ENCODE results near the gene MESP1. TPM values are rescaled to one million over a fixed set of nuclear protein-coding genes. Genes with fewer than 3 reads are reported as not detected.

MESP1 gene
- total RNA-seq, 1 donor from 2014 or later: 1.8 TPM

DNA sequence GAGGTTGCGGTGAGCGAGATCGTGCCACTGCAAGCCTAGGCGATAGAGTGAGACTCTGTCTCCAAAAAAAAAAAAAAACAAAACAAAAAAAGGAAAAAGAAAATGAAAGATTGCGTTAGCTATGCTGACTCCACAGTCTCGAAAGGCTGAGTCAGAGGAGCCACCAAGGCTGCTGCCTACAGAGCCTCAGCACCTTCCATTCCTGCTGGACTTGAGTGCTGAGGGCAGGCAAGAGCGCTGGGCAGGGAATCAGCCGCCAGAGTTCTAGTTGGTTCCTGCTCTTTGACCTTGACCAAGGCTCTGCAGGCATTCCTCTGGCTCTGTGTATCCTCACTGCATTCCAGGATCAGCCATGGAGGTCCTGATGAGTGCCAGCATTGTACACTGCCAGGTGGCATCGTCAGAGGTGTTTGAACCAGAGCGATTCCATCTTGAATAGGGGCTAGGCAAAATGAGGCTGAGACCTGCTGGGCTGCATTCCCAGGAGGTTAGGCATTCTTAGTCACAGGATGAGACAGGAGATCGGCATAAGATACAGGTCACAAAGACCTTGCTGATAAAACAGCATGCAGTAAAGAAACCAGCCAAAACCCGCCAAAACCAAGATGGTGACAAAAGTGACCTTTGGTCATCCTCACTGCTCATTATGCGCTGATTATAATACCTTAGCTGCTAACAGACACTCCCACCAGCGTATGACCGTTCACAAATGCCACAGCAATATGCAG, 31.0 kb upstream of the MESP1 start:
- intact Hi-C loops (cut with micrococcal nuclease): no loop called here

DNA sequence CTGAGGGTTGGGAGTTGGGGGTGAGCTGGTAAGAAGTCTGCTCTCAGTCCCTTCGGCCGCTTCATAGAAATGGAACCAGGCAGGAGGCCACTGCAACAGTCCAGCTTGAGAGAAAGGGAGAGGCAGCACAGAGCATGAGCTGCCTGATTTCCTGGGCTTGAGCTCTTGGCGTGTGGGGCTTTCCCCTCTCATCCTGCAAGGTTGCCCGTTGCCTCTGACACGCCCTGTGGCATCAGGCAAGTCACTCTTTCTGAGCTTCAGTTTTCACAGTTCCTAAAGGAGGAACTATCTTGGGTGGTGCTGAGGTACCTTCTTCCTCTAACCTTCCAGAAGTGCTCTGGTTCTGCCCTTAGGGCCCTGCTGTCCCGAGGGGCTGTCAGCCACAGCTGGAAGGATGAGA, 30.0 kb upstream of the MESP1 start:
- intact Hi-C loops (cut with micrococcal nuclease): no loop called here

DNA sequence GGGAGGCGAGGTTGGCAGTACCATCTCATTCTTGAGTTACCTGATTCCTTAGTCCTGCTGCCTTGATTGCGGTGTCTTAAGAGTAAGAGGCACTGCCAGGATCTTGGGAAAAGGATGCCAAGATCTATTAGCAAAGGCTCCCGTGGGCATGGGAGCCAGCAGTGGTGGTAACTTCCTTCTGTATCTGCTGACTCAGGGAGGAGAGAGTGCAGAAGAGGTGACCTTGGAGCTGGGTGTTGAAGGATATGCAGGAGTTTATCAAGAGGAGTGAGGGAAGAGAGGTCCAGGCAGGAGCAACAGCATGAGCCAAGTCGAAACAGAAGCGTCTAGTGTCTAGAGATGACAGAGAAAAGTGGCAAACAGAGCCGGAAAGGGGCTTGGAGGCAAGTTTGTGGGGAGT, 29.6 kb upstream of the MESP1 start:
- intact Hi-C loops (cut with micrococcal nuclease): no loop called here

DNA sequence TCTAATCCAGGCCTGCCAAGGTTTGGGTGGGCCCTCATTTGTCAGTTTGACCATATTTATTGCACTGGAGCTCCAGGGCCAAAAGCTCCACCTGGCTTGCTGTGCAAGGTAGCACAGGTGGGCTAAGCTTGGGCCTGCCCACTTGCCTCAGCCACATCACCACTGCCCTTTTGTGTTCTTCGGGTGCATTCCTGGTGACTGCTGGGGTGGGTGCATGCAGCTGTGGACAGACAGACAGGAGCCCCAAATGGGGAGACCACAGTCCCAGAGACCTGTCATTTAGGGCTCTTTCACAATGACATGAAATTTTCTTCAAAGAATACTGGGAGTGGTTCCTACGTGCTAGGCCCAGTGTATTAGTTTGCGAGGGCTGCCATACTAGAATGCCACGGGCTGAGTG, 27.8 kb upstream of the MESP1 start:
- intact Hi-C loops (cut with micrococcal nuclease): no loop called here

DNA sequence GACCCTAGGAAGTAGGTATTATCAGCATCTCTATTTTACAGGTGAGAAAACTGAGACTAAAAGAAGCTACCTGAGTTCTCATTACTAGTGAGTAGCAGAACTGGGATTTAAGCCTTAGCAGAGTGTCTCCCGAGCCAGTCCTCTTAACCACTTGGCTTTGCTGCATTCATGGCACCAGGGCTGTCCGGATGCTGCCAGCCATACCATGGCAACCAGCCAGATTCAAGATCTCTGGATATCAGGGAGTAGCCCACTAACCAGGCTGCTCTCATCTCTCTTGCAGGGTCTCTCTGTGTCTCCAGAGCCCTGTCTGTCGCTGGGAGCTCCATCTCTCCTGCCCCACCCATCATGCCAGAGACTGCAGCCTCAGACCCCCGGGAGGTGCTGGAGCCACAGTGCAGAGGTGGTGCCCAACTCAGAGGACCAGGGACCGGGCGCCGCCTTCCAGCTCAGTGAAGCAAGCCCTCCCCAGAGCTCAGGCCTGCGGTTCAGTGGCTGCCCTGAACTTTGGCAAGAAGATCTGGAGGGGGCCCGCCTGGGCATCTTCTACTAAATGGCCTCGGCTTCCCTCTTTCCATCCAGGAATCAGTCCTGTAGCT, 26.8 kb upstream of the MESP1 start:
- intact Hi-C loops (cut with micrococcal nuclease): no loop called here

DNA sequence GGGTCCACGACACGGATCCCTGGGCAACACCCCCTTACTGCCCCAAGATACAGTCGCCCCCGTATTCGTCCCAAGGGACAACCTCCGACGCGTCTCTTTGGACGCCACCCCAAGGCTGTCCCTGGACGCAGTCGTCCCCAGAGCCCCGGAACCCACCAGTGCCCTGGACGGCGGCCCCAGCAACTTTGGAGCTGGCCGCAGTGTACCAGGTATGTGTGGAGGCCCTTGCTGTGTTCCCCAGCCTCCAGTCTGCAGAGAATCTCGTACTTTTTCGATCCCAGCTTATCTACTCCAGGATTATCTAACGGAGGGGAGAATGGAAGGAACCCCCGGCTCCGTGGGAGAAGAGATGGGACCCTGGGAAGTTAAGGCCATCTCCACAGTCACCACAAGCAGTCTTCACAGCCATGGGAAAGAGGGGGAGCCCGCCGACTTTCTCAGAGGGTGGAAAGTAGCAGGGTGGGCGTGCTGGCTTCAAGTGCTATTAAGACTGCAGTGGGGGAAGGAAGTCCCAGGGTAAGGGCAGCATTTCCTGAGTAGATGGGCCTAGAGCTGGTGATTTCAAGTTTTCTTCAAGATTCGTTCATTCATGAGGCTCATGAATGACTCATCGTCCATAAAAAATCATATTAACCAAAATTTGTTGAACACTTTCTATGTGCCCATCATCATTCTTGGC, 26.2 kb upstream of the MESP1 start:
- intact Hi-C loops (cut with micrococcal nuclease): no loop called here

DNA sequence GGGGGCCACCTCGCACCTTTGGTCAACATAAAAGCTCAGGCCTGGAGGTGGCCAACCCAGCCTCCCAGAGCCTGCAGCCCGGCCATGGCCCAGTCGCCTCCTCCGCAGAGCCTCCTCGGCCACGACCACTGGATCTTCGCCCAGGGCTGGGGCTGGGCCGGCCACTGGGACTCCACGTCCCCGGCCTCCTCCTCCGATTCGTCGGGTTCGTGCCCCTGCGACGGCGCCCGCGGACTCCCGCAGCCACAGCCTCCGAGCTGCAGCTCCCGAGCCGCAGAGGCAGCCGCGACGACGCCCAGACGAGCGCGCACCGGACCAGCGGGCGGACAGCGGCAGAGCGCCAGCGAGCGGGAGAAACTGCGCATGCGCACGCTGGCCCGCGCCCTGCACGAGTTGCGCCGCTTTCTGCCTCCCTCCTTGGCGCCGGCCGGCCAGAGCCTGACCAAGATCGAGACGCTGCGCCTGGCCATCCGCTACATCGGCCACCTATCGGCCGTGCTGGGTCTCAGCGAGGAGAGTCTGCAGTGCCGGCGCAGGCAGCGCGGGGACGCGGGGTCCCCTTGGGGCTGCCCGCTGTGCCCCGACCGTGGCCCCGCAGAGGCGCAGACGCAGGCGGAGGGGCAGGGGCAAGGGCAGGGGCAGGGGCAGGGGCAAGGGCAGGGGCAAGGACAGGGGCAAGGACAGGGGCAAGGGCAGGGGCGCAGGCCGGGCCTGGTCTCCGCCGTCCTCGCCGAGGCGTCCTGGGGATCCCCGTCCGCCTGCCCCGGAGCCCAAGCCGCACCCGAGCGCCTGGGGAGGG, 25.4 kb upstream of the MESP1 start, which contains the start of gene MESP2:
MESP2 (plus strand) TSS at position 59 of the 799 bp plus-strand sequence; CDS start at position 85, 26 bp downstream.
- intact Hi-C loops (cut with micrococcal nuclease): no loop called here

DNA sequence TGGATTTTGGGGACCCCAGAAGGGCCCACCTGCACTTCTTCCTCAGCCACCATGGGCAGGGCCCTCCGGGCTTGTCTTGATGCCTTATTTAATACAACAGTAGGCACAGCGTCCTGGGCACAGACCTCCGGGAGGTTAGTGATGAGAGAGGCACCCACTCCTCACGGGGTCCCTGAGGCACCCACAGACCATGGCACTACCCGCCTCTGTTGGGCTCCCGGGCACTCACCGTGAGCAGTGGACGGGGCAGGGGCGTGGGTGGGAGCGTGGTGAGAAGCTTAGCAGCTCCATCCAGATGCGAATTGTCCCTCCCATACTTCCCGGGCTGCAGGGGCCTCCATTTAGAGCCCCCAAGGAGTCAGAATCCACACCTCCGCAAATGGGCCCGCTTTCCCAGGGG, 24.8 kb upstream of the MESP1 start:
- intact Hi-C loops (cut with micrococcal nuclease): no loop called here

DNA sequence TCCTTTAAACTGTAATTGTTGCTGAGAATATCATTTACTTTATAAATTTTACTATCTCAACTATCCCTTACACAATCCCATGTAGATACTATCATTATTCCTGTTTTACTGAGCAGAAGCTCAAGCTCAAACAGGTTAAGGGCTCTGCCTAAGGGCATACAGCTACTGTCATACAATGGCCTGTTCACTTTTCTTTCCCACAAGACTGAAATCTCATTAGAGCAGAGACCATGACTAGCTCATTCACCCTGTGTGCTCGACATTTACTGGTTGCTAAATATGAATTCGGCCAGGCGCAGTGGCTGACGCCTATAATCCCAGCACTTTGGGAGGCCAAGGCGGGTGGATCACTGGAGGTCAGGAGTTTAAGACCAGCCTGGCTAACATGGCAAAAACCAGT, 23.4 kb upstream of the MESP1 start:
- intact Hi-C loops (cut with micrococcal nuclease): no loop called here

DNA sequence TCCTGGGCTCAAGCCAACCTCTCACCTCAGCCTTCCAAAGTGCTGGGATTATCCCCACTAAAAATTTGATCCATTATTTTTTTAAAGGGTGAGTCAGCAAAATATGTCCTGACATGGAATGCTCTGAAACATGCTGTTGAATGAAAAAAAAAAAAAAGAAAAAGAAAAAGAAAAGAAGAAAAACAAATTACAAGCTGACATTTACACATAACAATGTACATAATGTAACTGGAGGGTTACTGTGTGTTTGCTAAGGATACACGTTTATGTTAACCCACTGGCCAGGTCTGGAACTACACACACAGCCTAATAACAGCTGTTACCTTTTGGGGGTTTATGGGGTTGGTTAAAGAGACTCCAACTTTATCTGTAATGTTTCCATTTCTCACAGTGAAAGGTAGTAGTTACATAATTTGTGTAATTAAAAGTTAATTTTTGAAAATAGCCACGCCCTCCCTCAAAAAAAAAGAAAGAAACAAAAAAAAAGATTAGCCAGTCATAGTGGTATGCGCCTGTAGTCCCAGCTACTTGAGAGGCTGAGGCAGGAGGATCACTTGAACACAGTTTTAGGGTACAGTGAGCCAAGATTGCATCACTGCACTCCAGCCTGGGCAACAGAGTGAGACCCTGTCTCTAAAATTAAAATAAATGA, 22.0 kb upstream of the MESP1 start:
- intact Hi-C loops (cut with micrococcal nuclease): no loop called here

DNA sequence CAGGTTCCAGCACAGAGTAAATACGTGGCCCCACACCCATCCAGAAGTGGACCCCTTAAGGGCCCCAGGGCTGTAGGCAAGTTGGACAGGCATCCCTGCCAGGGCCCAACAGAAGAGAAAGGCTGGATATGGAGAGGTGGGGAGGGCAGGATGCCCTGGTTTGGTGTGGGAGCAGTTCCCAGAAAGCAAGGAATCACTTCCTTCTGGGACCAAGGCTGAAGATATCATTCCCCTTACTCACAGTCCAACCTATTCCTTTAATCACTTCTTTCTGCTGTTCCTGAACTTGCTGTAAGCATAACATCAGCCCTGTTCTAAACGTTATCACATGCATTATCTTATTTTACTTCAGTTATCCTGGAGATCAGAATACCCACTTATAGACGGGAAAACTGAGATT, 19.0 kb upstream of the MESP1 start:
- intact Hi-C loops (cut with micrococcal nuclease): no loop called here

DNA sequence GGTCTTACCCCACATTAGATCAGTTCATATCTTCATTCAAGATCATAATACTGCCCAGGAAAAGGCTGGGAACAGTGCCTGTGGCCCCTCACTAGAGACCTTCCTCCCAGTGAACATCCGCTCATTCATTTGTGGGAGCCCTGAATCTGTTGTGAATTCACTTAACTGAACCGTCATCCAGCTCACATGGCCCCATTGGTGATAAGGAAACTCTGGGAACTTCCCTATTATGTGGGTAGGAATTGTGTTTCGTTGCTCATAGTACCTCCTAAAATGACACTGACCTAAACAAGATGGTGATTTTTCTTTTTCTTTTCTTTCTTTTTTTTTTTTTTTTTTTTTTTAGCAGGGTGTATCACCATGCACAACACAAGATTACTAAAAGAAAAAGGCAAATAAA, 18.3 kb upstream of the MESP1 start:
- intact Hi-C loops (cut with micrococcal nuclease): no loop called here

DNA sequence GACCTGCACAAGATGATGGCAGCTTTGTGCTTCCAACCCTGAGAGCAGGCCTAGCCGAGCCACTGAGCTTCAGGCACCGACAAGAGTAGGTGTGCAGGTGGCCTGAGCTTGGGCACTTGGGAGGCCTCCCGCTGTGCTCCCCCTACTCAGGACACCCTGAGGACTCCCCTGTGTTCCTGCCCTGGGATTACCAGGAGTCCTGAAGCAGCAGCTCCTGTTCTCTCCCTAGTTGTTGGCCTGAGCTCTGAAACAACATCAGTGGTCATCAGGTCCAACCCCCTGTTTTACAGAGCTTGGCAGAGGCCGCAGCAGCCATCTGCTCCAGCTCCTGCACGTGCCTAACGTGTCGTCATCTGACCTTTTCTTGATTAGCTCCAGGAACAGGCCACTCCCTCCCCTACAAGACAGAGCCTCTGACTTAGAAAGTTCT, 17.0 kb upstream of the MESP1 start:
- intact Hi-C loops (cut with micrococcal nuclease): no loop called here

DNA sequence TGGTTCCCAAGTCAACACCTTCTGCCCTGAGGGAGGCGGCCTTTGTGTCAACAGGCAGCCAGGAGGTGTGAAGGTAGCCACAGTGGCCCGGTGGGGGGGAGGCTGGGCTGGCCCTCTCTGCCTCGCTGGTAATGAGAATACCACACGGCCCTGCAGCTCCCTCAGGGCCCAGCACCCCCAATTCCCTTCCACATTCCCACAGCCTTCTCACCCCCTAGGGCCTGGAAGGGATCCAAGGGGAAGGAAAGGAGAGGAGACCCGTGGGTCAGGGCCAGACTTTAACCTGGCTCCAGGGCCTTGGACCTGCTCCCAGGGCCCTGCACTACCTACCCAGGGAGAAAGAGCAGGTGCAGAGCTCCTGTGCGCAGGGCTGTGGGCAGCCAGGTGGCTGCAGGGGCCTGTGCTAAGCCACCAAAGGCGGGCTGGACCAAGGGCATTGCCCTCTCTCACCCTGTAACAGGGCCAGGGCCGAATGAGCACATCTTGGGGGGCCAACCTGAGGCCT, 16.4 kb upstream of the MESP1 start:
- intact Hi-C loops (cut with micrococcal nuclease): no loop called here

DNA sequence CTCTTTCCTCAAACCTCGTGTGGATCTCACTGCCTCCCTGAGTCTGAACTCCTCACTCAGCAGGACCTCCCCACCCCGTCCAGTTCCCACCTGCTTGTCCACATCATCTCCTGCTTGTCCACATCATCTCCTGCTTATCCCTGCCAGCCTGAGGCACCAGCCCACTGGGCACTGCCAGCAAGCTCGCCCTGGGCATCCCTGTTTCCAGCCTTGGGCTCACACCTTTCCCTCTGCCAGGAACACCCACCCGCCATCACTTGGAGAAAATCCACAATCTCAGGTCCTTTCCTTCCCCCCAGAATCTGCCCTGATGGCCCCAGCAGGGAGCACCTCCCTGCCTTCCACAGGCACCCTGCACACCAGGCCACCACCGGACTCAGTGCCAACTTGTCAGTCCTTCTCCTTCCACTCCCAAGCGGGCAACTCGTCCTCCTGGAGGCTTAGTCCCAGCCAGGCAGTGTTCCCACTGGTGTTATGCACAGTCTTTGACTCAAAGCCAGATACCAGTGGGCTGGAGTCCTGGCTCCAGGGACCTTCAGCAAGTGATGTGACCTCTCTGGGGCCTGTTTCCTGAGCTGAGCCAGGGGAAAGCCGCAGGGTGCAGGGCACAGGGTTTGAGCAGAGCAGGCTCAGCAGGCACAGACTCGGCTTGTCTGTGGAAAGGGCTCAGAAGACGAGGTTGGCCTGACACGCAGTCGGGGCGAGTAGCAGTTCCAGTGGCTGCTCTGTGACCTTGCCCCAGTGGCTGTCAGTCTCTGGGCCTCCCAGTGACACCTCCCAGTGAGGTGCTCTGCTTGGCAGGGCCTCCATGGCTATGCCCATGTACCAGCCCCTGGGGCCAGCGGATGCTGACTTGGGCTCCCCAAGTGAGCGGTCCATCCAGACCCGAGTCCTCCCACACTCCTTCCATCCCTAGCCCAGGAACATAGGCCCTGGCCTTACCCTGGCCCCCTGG, 15.6 kb upstream of the MESP1 start:
- intact Hi-C loops (cut with micrococcal nuclease): no loop called here

DNA sequence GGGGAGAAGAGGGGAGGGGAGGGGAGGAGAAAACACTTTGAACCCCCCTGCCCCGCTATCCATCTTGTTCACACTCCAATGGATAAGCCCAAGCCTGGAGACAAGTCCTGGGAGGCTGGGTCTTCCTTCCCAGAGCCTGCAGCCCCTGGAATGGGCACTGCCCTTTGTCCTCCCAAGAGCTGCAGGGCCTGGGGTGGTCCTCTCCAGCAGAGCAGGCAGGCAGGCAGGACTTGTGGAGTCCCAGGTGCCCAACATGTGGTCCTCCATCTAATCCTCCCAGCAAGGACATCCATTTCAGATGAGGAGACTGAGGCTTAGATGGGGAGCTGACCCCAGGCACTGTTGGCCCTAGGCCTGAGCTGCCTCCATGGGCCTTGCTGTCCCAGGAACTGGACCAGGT, 14.6 kb upstream of the MESP1 start:
- intact Hi-C loops (cut with micrococcal nuclease): no loop called here

DNA sequence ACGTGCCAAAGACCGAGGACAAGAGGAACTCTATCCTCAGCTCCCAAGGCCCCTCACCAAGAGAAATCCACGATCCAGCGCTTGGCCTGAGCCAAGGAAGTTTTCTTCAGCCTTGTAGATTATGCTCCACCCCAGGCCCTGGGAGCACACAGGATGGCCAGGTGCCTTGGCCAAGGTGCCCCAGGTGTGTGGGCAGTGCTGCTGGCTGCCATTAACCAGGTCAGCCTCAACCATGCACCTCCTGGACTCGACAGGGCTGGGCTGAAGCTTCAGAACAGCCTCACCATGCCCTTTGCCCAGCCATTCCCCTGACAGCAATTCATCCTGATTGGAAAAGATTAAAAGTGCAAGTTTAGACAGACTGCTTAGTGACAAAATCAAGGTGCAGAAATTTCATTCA, 10.9 kb upstream of the MESP1 start:
- intact Hi-C loops (cut with micrococcal nuclease): no loop called here

DNA sequence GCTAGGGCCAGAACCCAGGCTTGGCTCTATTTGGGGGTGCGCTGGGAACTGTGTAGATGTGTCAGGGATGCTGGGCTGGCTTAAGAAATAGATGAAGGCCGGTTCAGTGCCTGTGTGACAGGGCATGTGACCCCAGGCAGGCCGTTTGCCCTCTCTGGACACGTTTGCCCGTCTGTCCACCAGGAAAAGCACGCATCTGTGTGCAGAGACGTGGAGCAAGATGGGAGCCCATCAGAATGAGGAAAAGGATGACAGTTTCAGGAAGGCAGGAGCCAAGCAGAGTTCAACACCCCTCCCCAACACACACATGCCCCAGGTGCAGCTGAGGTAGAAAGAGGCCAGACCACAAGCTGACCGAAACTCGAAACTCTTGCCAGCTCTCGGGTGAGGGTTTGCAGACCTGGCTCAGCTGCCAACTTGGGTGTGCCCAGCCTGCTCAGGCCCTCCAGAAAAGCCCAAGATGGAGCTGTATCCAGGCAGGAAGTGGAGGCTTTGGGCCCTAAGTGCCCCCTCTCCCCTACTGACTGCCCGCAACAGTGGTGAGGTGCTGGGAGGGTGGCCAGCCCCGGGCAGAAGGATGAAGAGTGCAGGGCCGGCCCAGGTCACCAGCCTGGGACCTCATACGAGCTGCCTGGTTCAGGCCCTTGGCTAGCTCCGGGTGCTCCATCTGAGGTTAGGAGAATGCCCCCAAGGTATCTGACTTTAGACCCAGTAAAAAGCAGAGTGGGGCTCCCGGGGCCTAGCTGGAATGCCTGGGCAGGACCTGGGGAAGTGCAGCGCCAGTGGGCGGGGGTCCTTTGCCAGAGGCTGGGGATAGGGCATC, 10.2 kb upstream of the MESP1 start:
- intact Hi-C loops (cut with micrococcal nuclease): no loop called here
